ENCODE measurements around the gene FARP2. TPM values are rescaled to one million over a fixed set of nuclear protein-coding genes. Genes with fewer than 3 reads are reported as not detected.
"Not testable (repeated sequence)": the region's sequence is repeated elsewhere in the genome, so short reads cannot be mapped to it uniquely, and the experiment has no call there.

FARP2 gene
- total RNA-seq, 2 donors from 2014 or later: 11.1 to 21.5 TPM

GRCh38 chr2:241315093-241315878 is 40.8 kb upstream of the FARP2 start, which contains the start of gene HDLBP:
HDLBP (minus strand) TSS chr2:241315672; CDS start chr2:241266869, 48,803 bp downstream.
- peaks cover 0 to 62% of the 10 kb centered on the region in 2 donors for H3K4me1 ChIP-seq
- peak within 1 kb of the TSS; percentile 82 to 91 for H3K4me3 ChIP-seq
- TF ChIP-seq CTCF (IDR thresholded peaks at IDR 0.05): peak in 1 of 2 donors; percentile 56
- H3K27me3 ChIP-seq: no peaks in the 10 kb centered on the region
- H3K27ac ChIP-seq: peak within 1 kb of the TSS; percentile 99
- peak; percentile 99 for DNase-seq (ENCODE audit: low spot score)
- H3K36me3 ChIP-seq: no peaks in the 10 kb centered on the region
- H3K9me3 ChIP-seq: no peaks in the 10 kb centered on the region

GRCh38 chr2:241315879-241316631 is 40.0 kb upstream of the FARP2 start, which contains the start of gene SEPTIN2:
SEPTIN2 (plus strand) TSS chr2:241315925; CDS start chr2:241324233, 8,308 bp downstream.
- no peak for TF ChIP-seq CTCF (IDR thresholded peaks at IDR 0.05)
- Histone ChIP-seq H3K27me3 (no peaks in the 10 kb centered on the region), H3K36me3 (no peaks in the 10 kb centered on the region), H3K9me3 (no peaks in the 10 kb centered on the region), H3K27ac (peak within 1 kb of the TSS; percentile 99), H3K4me1 (peaks cover 0 to 70% of the 10 kb centered on the region in 2 donors), H3K4me3 (peak within 1 kb of the TSS; percentile 82 to 91)
- peak; percentile 78 for DNase-seq (ENCODE audit: low spot score)

GRCh38 chr2:241316825-241317224 is 39.3 kb upstream of the FARP2 start:
- Histone ChIP-seq H3K4me3 (peak overlapping the region; percentile 82 to 91), H3K27ac (peak overlapping the region; percentile 99), H3K36me3 (no peaks in the 10 kb centered on the region), H3K9me3 (no peaks in the 10 kb centered on the region), H3K27me3 (no peaks in the 10 kb centered on the region), H3K4me1 (peaks cover 0 to 77% of the 10 kb centered on the region in 2 donors)
- DNase-seq (ENCODE audit: low spot score): no peak
- TF ChIP-seq CTCF (IDR thresholded peaks at IDR 0.05): no peak

GRCh38 chr2:241317391-241317790 is 38.7 kb upstream of the FARP2 start:
- Histone ChIP-seq H3K9me3 (no peaks in the 10 kb centered on the region), H3K27me3 (no peaks in the 10 kb centered on the region), H3K27ac (peak overlapping the region; percentile 99), H3K4me3 (peak overlapping the region; percentile 82 to 91), H3K36me3 (no peaks in the 10 kb centered on the region), H3K4me1 (peaks cover 0 to 80% of the 10 kb centered on the region in 2 donors)
- no peak for DNase-seq (ENCODE audit: low spot score)
- TF ChIP-seq CTCF (IDR thresholded peaks at IDR 0.05): no peak

DNA sequence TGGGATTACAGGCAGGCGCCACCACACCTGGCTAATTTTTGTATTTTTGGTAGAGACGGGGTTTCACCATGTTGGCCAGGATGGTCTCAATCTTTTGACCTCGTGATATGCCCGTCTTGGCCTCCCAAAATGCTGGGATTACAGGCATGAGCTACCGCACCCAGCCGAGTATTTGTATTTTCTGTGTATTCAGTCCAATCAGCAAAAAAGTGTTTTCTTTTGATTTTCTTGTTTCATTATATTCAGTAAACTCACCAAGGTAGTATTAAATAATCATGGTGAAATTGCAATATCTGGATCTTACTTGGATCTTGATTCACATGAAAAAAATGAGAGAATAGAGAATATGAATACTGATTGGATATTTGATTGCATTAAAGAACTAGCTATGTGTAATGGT is 37.3 kb upstream of the FARP2 start:
- DNase-seq (ENCODE audit: low spot score); H3K36me3 ChIP-seq; H3K27me3 ChIP-seq; H3K9me3 ChIP-seq; H3K4me3 ChIP-seq: not testable (repeated sequence)
- H3K27ac ChIP-seq: peak overlapping the region in 1 of 2 donors; percentile 1
- peaks cover 0 to 76% of the 10 kb centered on the region in 2 donors for H3K4me1 ChIP-seq

- no peak for TF ChIP-seq CTCF (IDR thresholded peaks at IDR 0.05)
- DNase-seq (ENCODE audit: low spot score): no peak
- Histone ChIP-seq H3K4me3 (no peak overlapping the region), H3K27ac (no peak overlapping the region), H3K9me3 (no peaks in the 10 kb centered on the region), H3K4me1 (peaks cover 0 to 84% of the 10 kb centered on the region in 2 donors), H3K27me3 (no peaks in the 10 kb centered on the region), H3K36me3 (no peaks in the 10 kb centered on the region)
These were observed 35.7 kb upstream of the FARP2 start for GRCh38 chr2:241320394-241320793.
